Osteocyte (in vitro differentiated cells): ENCODE data around the gene TBC1D16. TPM values are rescaled to one million over a fixed set of nuclear protein-coding genes. Genes with fewer than 3 reads are reported as not detected.

ENCODE experiments used
- DNase-seq: peaks from one replicate; pipeline ENCODE4 v3.0.0; 2021; ENCODE audit warnings: mixed read lengths; ENCODE audit not compliant: unreplicated experiment; ENCODE audit errors: extremely low spot score
- H3K27ac Mint-ChIP-seq: one replicate; pipeline ENCODE4 v1.8.0; 2021; ENCODE audit warnings: mild to moderate bottlenecking, mixed read lengths; ENCODE audit not compliant: unreplicated experiment
- H3K27me3 Mint-ChIP-seq: one replicate; pipeline ENCODE4 v1.8.0; 2021; ENCODE audit warnings: mixed read lengths; ENCODE audit not compliant: unreplicated experiment
- H3K36me3 Mint-ChIP-seq: one replicate; pipeline ENCODE4 v1.8.0; 2021; ENCODE audit warnings: mixed read lengths; ENCODE audit not compliant: unreplicated experiment
- H3K4me1 Mint-ChIP-seq: one replicate; pipeline ENCODE4 v1.8.0; 2021; ENCODE audit warnings: mixed read lengths; ENCODE audit not compliant: unreplicated experiment
- H3K4me3 Mint-ChIP-seq: one replicate; pipeline ENCODE4 v1.8.0; 2021; ENCODE audit warnings: mild to moderate bottlenecking, moderate library complexity, mixed read lengths; ENCODE audit not compliant: unreplicated experiment
- H3K9me3 Mint-ChIP-seq: one replicate; pipeline ENCODE4 v1.8.0; 2021; ENCODE audit warnings: mixed read lengths; ENCODE audit not compliant: unreplicated experiment
- total RNA-seq: library from RNA; stranded (reverse); gene quantifications from 2 replicates; pipeline ENCODE4 v1.2.1, GENCODE V29; 2021
- TF ChIP-seq, protein P1 (sequence below): fragments of 200-600 bp; sonication (generic); IDR thresholded peaks from 2 replicates; pipeline ENCODE4 v1.5.0; 2021; ENCODE audit warnings: antibody characterized with exemption, mild to moderate bottlenecking, moderate library complexity

Gene TBC1D16
- total RNA-seq, 1 donor from 2014 or later, result 45.9 TPM

DNA sequence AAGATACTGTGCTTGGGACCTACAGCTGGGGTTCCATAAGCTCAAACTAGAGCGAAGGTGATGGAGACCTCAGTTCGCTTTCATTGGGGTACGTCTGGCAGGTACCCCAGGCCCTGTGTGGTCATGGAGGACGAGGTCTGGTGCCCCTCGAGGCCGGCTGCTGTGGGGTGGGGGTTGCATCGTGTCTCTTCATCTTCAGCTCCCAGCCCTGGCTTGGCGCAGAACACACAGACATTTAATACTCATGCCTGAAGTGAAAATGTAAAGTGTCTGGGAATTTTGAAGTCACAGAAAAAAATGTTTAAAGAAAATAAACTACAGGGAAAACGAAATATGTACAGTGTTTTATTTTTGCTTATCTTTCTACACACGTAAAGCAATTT lies 80.5 kb downstream of the TBC1D16 start:
- TF ChIP-seq, protein P1, sequence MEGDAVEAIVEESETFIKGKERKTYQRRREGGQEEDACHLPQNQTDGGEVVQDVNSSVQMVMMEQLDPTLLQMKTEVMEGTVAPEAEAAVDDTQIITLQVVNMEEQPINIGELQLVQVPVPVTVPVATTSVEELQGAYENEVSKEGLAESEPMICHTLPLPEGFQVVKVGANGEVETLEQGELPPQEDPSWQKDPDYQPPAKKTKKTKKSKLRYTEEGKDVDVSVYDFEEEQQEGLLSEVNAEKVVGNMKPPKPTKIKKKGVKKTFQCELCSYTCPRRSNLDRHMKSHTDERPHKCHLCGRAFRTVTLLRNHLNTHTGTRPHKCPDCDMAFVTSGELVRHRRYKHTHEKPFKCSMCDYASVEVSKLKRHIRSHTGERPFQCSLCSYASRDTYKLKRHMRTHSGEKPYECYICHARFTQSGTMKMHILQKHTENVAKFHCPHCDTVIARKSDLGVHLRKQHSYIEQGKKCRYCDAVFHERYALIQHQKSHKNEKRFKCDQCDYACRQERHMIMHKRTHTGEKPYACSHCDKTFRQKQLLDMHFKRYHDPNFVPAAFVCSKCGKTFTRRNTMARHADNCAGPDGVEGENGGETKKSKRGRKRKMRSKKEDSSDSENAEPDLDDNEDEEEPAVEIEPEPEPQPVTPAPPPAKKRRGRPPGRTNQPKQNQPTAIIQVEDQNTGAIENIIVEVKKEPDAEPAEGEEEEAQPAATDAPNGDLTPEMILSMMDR, result no peak
- Mint-ChIP-seq H3K27ac (peak overlapping the region; percentile 60), H3K4me3 (no peak overlapping the region)

DNA sequence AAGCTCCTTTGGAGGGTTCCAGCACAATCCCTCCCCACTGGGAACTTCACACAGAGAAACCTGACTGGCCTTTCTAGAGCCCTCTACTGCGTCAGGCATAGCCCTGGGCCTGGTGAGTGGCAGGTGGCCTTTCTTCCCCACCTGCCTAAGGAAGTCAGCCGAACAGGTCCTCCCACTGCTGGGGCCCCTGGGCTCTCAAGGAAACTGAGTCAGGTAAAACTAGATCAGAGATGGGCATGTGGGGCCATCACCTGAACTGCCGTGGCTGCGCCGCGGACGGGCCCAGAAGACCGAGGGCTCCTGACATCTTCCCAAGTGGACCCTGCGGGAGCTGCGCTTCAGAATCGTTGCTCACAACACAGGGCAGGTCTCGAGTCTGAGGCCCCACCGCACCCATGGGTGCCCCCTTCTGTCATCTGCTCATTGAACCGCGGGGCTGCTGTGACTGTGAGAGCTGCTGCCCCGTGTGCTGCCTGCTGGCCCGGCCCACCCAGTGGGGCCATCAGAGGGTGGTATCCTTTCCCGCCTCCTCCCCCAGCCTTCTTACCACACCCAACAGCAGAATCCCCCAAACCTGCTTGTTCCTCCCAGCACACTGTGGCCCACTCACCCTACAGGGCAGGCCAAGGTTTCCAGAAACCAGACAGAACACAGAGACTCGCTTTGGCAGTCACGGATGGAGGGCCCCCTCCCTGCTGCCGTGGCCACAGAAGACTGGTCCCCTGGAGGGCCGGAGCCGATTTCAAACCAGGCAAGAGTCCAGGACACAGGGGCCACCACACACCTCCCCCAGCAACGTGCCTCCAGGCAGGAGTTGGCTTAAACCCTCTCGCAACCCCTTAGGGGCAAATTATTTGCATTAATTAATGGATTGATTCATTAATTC lies 81.1 kb downstream of the TBC1D16 start:
- peak overlapping the region; percentile 32 for H3K4me3 Mint-ChIP-seq
- H3K36me3 Mint-ChIP-seq, result peaks cover 5% of the 10 kb centered on the region
- no peaks in the 10 kb centered on the region for H3K27me3 Mint-ChIP-seq
- H3K4me1 Mint-ChIP-seq, result peaks cover 69% of the 10 kb centered on the region
- DNase-seq, result no peak
- TF ChIP-seq, protein P1, result no peak
- peak overlapping the region; percentile 60 for H3K27ac Mint-ChIP-seq
- H3K9me3 Mint-ChIP-seq, result no peaks in the 10 kb centered on the region

More for the DNA sequence above, 80.5 kb downstream of the TBC1D16 start:
- H3K9me3 Mint-ChIP-seq, result no peaks in the 10 kb centered on the region
- H3K36me3 Mint-ChIP-seq, result no peaks in the 10 kb centered on the region
- peaks cover 72% of the 10 kb centered on the region for H3K4me1 Mint-ChIP-seq
- DNase-seq, result no peak
- no peaks in the 10 kb centered on the region for H3K27me3 Mint-ChIP-seq

DNA sequence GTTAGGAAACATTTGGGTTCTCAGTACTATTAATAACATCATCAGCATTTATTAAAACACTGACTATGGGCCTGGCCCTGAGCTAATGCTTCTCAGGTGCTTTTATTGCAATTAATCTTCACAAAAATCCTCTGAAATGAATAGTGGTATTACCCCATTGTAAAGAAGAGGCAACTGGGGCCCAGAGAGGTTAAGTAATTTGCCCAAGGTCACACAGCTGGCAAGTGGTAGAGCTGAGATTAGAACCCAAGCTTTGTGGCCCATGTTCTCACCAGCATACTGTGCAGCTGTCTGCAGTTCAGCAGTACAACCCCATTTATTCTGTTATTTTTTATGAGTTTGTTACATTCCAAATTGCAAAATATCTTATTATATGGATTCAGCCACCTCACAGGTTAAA lies 82.3 kb downstream of the TBC1D16 start:
- no peaks in the 10 kb centered on the region for H3K9me3 Mint-ChIP-seq
- no peak overlapping the region for H3K27ac Mint-ChIP-seq
- DNase-seq, result no peak
- TF ChIP-seq, protein P1, result no peak
- peaks cover 66% of the 10 kb centered on the region for H3K4me1 Mint-ChIP-seq
- no peaks in the 10 kb centered on the region for H3K27me3 Mint-ChIP-seq
- H3K36me3 Mint-ChIP-seq, result peaks cover 9% of the 10 kb centered on the region
- H3K4me3 Mint-ChIP-seq, result no peak overlapping the region

DNA sequence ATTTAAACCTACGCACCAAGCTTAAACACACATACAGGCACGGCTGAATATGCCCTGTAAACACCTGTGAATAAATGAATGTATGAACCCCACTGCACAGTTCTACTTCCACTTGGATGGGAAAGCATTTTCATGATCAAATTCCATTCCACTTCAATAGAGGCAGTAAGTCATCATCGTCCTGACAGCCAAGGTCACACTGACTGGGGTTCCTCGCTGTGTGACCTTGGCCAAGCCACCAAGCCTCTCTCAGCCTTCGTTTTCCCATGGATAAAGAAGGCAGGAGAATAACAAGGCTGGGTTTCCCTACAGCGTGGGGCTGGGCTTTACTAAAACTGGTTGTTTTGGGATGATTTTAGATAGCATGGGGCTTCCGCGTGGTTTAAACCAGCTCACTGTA lies 82.8 kb downstream of the TBC1D16 start:
- no peaks in the 10 kb centered on the region for H3K27me3 Mint-ChIP-seq
- H3K4me3 Mint-ChIP-seq, result no peak overlapping the region
- no peak for DNase-seq
- H3K36me3 Mint-ChIP-seq, result peaks cover 9% of the 10 kb centered on the region
- H3K9me3 Mint-ChIP-seq, result no peaks in the 10 kb centered on the region
- TF ChIP-seq, protein P1, result no peak
- H3K27ac Mint-ChIP-seq, result peak overlapping the region; percentile 94
- peaks cover 66% of the 10 kb centered on the region for H3K4me1 Mint-ChIP-seq

DNA sequence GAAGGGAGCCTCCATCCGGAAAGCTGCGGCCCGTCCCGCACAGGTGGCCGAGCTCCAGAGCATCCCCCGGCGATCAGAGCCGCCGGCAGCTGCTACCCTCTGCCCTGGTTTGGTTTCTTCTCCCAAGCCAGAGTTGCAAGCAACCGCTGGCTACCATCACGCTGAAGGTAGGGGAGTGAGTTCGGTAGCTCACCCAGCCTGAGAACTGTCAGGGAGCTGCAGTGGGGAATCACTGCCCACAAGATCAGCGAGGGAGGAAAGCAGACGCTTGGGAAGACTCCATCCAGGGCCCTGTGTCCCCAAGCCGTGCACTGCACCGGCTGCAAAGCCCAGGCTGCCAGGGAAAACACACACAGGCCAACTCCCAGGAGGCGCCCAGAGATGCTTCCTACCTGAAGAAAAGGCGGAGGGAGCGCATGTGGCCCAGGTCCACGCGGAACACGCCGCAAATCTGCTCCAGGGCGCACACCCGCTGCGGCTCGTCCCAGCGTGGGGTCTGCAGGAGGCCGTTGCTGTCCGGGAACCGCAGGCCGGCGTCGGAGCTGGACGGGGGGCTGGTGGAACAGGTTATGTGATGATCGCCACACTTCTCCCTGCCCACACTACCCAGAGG lies 83.3 kb downstream of the TBC1D16 start:
- Mint-ChIP-seq H3K4me3 (peak overlapping the region; percentile 40), H3K9me3 (no peaks in the 10 kb centered on the region), H3K36me3 (peaks cover 9% of the 10 kb centered on the region), H3K27me3 (no peaks in the 10 kb centered on the region), H3K4me1 (peaks cover 63% of the 10 kb centered on the region), H3K27ac (peak overlapping the region; percentile 94)
- no peak for DNase-seq
- TF ChIP-seq, protein P1, result no peak
